Thoracic aorta (tissue), 2 donors: ENCODE data around the gene TMCC1. TPM values are rescaled to one million over a fixed set of nuclear protein-coding genes. Genes with fewer than 3 reads are reported as not detected.
A peak's percentile ranks its signal among the peaks of the same experiment; 100 is the strongest.

Experiments used
- ATAC-seq: fragments of 150-250 bp; one replicate; pipeline ENCODE4 v1.8.0; 2017; ENCODE audit warnings: low read depth; ENCODE audit not compliant: insufficient number of reproducible peaks, low FRiP score
- DNase-seq: peaks from one replicate; pipeline ENCODE4 v3.0.0-alpha.2; 2020; ENCODE audit warnings: low spot score
- H3K27ac ChIP-seq, 2 donors: fragments of 200-600 bp; sonication (generic); 1 replicate in 1 of 2; 2 replicates in 1 of 2; pipeline ENCODE4 v1.5.1; 2016; ENCODE audit warnings: mild to moderate bottlenecking in 2 of 2, moderate library complexity in 2 of 2
- H3K27me3 ChIP-seq: fragments of 200-600 bp; sonication (generic); replicated peaks from 2 replicates; pipeline ENCODE4 v1.6.0; 2016; ENCODE audit warnings: mild to moderate bottlenecking; ENCODE audit not compliant: insufficient read depth
- H3K36me3 ChIP-seq: fragments of 200-600 bp; sonication (generic); one replicate; pipeline ENCODE4 v1.5.1; 2016
- H3K4me1 ChIP-seq, 2 donors: fragments of 200-600 bp; sonication (generic); 1 replicate in 1 of 2; 2 replicates in 1 of 2; pipeline versions ENCODE4 v1.5.1 to v1.6.0; 2016; ENCODE audit warnings: low read depth in 2 of 2, mild to moderate bottlenecking in 1 of 2; ENCODE audit not compliant: control insufficient read depth in 1 of 2
- H3K4me3 ChIP-seq: fragments of 200-600 bp; sonication (generic); 2 replicates; pipeline ENCODE4 v1.5.1; 2016; ENCODE audit warnings: mild to moderate bottlenecking
- H3K9me3 ChIP-seq: fragments of 200-600 bp; sonication (generic); 2 replicates; pipeline ENCODE4 v1.5.1; 2016
- CTCF ChIP-seq: fragments of 200-600 bp; sonication (generic); IDR thresholded peaks from one replicate; pipeline ENCODE4 v1.5.1; 2019; ENCODE audit warnings: antibody characterized with exemption
- total RNA-seq, 2 donors: library from RNA; depleted of rRNA; stranded (reverse); fragments of >200 nt; gene quantifications; one replicate each; pipeline versions ENCODE4 v1.1.0 to v1.2.3, GENCODE V29; 2016

Gene TMCC1
- total RNA-seq, 2 donors from 2014 or later: 16.9 to 17.7 TPM

DNA sequence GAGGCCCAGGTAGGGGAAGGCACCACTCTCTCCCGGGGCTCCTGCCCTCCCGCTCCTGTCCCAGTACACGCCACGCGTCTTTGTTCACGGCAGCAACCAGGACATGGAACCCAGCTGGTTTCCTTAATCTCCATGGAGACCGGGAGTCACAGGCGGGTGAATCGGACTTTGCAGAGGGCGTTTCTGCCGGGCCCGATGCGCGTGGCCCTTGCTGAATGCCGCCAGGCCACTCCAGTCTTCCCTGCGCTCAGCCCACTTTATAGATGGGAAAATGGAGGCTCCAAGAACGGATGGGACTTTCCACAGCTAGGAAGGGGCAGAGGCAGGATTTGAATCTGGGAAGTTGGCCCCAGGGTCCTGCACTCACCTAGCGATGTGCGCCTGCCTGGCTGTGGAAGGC lies 294.4 kb downstream of the TMCC1 start:
- TF ChIP-seq CTCF: no peak
- Histone ChIP-seq H3K36me3 (no peaks in the 10 kb centered on the region), H3K4me3 (peak overlapping the region; percentile 22), H3K27ac (peak overlapping the region in 1 of 2 donors; percentile 88), H3K4me1 (peaks cover 64 to 98% of the 10 kb centered on the region in 2 donors), H3K9me3 (no peaks in the 10 kb centered on the region), H3K27me3 (no peaks in the 10 kb centered on the region)
- ATAC-seq (no peak), DNase-seq (no peak)

- TF ChIP-seq CTCF: no peak
- DNase-seq (no peak), ATAC-seq (no peak)
- Histone ChIP-seq H3K4me1 (peaks cover 69 to 98% of the 10 kb centered on the region in 2 donors), H3K27ac (peak overlapping the region; percentile 72 to 88), H3K36me3 (no peaks in the 10 kb centered on the region), H3K9me3 (no peaks in the 10 kb centered on the region), H3K4me3 (no peak overlapping the region), H3K27me3 (no peaks in the 10 kb centered on the region)
Observed at GRCh38 chr3:129598484-129598883, 295.0 kb downstream of the TMCC1 start.

- no peak for TF ChIP-seq CTCF
Observed at GRCh38 chr3:129598000-129598381, 295.5 kb downstream of the TMCC1 start.

More at GRCh38 chr3:129598000-129598381, 295.5 kb downstream of the TMCC1 start:
- DNase-seq (no peak), ATAC-seq (no peak)
- H3K9me3 ChIP-seq: no peaks in the 10 kb centered on the region
- peaks cover 72 to 98% of the 10 kb centered on the region in 2 donors for H3K4me1 ChIP-seq
- no peaks in the 10 kb centered on the region for H3K27me3 ChIP-seq
- H3K36me3 ChIP-seq: no peaks in the 10 kb centered on the region
- H3K27ac ChIP-seq: peak overlapping the region; percentile 72 to 88
- peak overlapping the region; percentile 57 for H3K4me3 ChIP-seq

Other genes with a start within 250 kb of the TMCC1 start
- not detected for gene TRH, start 81.0 kb upstream of the TMCC1 start, total RNA-seq
- gene ALG1L2, start 188.1 kb upstream of the TMCC1 start, total RNA-seq: not detected